ENCODE measurements around the gene SULT1A2. TPM values are rescaled to one million over a fixed set of nuclear protein-coding genes. Genes with fewer than 3 reads are reported as not detected.

Gene SULT1A2
- total and polyA plus RNA-seq, 2 of the 13 experiments (the other 11 are each of a cell fraction or from before 2014, with no cell fraction given): 33.0 to 34.2 TPM

DNA sequence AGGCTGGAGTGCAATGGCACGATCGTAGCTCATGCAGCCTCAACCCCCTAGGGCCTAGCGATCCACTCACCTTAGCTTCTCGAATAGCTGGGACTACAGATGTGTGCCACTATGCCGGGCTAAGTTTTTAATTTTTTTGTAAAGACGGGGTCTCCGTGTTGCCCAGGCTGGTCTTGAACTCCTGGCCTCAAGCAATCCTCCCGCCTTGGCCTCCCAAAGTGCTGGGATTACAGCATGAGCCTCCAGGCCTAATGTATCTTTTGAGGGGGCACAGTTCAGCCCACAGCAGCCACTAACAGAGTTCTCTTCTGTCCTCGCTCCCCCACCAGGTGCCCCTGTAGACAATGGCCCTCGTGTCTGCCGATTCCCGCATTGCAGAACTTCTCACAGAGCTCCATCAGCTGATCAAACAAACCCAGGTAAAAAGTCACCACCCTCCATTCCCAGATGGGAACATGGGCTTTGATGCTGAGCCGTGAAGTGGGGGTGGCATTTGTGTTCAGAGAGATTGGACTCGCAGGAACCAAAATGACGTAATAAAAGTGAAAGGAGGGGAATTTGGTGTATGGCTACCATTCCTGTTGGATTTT is 16.0 kb downstream of the SULT1A2 start (continued):
- TF ChIP-seq, protein P1, sequence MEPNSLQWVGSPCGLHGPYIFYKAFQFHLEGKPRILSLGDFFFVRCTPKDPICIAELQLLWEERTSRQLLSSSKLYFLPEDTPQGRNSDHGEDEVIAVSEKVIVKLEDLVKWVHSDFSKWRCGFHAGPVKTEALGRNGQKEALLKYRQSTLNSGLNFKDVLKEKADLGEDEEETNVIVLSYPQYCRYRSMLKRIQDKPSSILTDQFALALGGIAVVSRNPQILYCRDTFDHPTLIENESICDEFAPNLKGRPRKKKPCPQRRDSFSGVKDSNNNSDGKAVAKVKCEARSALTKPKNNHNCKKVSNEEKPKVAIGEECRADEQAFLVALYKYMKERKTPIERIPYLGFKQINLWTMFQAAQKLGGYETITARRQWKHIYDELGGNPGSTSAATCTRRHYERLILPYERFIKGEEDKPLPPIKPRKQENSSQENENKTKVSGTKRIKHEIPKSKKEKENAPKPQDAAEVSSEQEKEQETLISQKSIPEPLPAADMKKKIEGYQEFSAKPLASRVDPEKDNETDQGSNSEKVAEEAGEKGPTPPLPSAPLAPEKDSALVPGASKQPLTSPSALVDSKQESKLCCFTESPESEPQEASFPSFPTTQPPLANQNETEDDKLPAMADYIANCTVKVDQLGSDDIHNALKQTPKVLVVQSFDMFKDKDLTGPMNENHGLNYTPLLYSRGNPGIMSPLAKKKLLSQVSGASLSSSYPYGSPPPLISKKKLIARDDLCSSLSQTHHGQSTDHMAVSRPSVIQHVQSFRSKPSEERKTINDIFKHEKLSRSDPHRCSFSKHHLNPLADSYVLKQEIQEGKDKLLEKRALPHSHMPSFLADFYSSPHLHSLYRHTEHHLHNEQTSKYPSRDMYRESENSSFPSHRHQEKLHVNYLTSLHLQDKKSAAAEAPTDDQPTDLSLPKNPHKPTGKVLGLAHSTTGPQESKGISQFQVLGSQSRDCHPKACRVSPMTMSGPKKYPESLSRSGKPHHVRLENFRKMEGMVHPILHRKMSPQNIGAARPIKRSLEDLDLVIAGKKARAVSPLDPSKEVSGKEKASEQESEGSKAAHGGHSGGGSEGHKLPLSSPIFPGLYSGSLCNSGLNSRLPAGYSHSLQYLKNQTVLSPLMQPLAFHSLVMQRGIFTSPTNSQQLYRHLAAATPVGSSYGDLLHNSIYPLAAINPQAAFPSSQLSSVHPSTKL (CRISPR knock-in tag; IDR thresholded peaks at IDR 0.05): peak; percentile 33; the same call in 1 of the 2 replicates
- no peak for TF ChIP-seq SIN3B (IDR thresholded peaks at IDR 0.05; ENCODE audit: low read length)
- TF ChIP-seq, protein P2, sequence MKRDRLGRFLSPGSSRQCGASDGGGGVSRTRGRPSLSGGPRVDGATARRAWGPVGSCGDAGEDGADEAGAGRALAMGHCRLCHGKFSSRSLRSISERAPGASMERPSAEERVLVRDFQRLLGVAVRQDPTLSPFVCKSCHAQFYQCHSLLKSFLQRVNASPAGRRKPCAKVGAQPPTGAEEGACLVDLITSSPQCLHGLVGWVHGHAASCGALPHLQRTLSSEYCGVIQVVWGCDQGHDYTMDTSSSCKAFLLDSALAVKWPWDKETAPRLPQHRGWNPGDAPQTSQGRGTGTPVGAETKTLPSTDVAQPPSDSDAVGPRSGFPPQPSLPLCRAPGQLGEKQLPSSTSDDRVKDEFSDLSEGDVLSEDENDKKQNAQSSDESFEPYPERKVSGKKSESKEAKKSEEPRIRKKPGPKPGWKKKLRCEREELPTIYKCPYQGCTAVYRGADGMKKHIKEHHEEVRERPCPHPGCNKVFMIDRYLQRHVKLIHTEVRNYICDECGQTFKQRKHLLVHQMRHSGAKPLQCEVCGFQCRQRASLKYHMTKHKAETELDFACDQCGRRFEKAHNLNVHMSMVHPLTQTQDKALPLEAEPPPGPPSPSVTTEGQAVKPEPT (CRISPR knock-in tag; IDR thresholded peaks at IDR 0.05; ENCODE audit: low read depth): no peak
- no peak for TF ChIP-seq NONO (IDR thresholded peaks at IDR 0.05)
- TF ChIP-seq NONO (CRISPR knock-in tag; conservative IDR thresholded peaks at IDR 0.05): 0 out of 2 replicates have a peak, but pooled peaks have one; percentile 26
- TF ChIP-seq SP5 (CRISPR knock-in tag; IDR thresholded peaks at IDR 0.05; ENCODE audit: borderline replicate concordance, low read depth): peak; percentile 37; the same call in 1 of the 2 replicates
- TF ChIP-seq ZBTB7B (CRISPR knock-in tag; IDR thresholded peaks at IDR 0.05): 0 out of 2 replicates have a peak, but pooled peaks have one; percentile 33
- TF ChIP-seq HDAC2 (CRISPR knock-in tag; IDR thresholded peaks at IDR 0.05): no peak
- TF ChIP-seq, protein P3, sequence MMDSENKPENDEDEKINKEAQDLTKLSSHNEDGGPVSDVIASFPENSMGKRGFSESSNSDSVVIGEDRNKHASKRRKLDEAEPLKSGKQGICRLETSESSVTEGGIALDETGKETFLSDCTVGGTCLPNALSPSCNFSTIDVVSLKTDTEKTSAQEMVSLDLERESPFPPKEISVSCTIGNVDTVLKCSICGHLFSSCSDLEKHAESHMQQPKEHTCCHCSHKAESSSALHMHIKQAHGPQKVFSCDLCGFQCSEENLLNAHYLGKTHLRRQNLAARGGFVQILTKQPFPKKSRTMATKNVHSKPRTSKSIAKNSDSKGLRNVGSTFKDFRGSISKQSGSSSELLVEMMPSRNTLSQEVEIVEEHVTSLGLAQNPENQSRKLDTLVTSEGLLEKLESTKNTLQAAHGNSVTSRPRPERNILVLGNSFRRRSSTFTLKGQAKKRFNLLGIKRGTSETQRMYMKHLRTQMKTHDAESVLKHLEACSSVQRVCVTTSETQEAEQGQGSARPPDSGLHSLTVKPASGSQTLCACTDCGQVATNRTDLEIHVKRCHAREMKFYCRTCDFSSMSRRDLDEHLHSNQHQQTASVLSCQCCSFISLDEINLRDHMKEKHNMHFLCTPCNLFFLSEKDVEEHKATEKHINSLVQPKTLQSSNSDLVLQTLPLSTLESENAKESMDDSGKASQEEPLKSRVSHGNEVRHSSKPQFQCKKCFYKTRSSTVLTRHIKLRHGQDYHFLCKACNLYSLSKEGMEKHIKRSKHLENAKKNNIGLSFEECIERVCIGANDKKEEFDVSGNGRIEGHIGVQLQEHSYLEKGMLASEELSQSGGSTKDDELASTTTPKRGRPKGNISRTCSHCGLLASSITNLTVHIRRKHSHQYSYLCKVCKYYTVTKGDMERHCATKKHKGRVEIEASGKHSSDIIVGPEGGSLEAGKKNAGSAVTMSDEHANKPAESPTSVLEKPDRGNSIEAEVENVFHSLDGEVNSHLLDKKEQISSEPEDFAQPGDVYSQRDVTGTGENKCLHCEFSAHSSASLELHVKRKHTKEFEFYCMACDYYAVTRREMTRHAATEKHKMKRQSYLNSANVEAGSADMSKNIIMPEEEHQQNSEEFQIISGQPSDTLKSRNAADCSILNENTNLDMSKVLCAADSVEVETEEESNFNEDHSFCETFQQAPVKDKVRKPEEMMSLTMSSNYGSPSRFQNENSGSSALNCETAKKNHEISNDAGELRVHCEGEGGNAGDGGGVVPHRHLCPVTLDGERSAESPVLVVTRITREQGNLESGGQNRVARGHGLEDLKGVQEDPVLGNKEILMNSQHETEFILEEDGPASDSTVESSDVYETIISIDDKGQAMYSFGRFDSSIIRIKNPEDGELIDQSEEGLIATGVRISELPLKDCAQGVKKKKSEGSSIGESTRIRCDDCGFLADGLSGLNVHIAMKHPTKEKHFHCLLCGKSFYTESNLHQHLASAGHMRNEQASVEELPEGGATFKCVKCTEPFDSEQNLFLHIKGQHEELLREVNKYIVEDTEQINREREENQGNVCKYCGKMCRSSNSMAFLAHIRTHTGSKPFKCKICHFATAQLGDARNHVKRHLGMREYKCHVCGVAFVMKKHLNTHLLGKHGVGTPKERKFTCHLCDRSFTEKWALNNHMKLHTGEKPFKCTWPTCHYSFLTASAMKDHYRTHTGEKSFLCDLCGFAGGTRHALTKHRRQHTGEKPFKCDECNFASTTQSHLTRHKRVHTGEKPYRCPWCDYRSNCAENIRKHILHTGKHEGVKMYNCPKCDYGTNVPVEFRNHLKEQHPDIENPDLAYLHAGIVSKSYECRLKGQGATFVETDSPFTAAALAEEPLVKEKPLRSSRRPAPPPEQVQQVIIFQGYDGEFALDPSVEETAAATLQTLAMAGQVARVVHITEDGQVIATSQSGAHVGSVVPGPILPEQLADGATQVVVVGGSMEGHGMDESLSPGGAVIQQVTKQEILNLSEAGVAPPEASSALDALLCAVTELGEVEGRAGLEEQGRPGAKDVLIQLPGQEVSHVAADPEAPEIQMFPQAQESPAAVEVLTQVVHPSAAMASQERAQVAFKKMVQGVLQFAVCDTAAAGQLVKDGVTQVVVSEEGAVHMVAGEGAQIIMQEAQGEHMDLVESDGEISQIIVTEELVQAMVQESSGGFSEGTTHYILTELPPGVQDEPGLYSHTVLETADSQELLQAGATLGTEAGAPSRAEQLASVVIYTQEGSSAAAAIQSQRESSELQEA (CRISPR knock-in tag; IDR thresholded peaks at IDR 0.05; ENCODE audit: not compliant biosample characterization): no peak
- no peak for TF ChIP-seq MLLT10 (CRISPR knock-in tag; IDR thresholded peaks at IDR 0.05)
- no peak for TF ChIP-seq ZNF543 (CRISPR knock-in tag; IDR thresholded peaks at IDR 0.05)
- no peak for TF ChIP-seq ZNF781 (CRISPR knock-in tag; IDR thresholded peaks at IDR 0.05; ENCODE audit: borderline replicate concordance, not compliant biosample characterization)
- TF ChIP-seq ZNF644 (CRISPR knock-in tag; IDR thresholded peaks at IDR 0.05; ENCODE audit: low read depth): no peak
- TF ChIP-seq, protein P4, sequence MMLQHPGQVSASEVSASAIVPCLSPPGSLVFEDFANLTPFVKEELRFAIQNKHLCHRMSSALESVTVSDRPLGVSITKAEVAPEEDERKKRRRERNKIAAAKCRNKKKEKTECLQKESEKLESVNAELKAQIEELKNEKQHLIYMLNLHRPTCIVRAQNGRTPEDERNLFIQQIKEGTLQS (CRISPR knock-in tag; IDR thresholded peaks at IDR 0.05): 0 out of 2 replicates have a peak, but pooled peaks have one; percentile 10
- peak; percentile 38; the same call in 1 of the 2 replicates for TF ChIP-seq ZNF331 (CRISPR knock-in tag; IDR thresholded peaks at IDR 0.05)
- TF ChIP-seq ZNF598 (CRISPR knock-in tag; IDR thresholded peaks at IDR 0.05; ENCODE audit: borderline replicate concordance): no peak
